Endothelial cell of umbilical vein (primary cell): Measurements from ENCODE around the gene ADAMTS17.

ENCODE experiments used
- CTCF ChIP-seq, 2 donors: IDR thresholded peaks; 1 replicate in 1 of 2; 2 replicates in 1 of 2; pipeline ENCODE4 v1.5.1; 2011; ENCODE audit warnings: low read length in 2 of 2, mild to moderate bottlenecking in 2 of 2, moderate library complexity in 2 of 2, control low read depth in 1 of 2, inconsistent platforms in 1 of 2, low read depth in 1 of 2; ENCODE audit not compliant: insufficient read depth in 1 of 2; ENCODE audit errors: extremely low read depth in 1 of 2
- EZH2 ChIP-seq: IDR thresholded peaks from 2 replicates; pipeline ENCODE4 v1.6.1; 2012; ENCODE audit warnings: borderline replicate concordance, low read depth, mild to moderate bottlenecking, moderate library complexity, low read length, inconsistent platforms; ENCODE audit not compliant: severe bottlenecking
- FOS ChIP-seq: IDR thresholded peaks from 2 replicates; pipeline ENCODE4 v1.6.1; 2011; ENCODE audit warnings: mild to moderate bottlenecking, low read length, moderate library complexity, borderline replicate concordance; ENCODE audit not compliant: insufficient read depth
- GATA2 ChIP-seq: IDR thresholded peaks from 2 replicates; pipeline ENCODE4 v1.7.0; 2011; ENCODE audit warnings: low read depth, mild to moderate bottlenecking, moderate library complexity, mixed read lengths, low read length; ENCODE audit not compliant: insufficient read length, insufficient read depth
- JUN ChIP-seq: IDR thresholded peaks from 2 replicates; pipeline ENCODE4 v1.6.1; 2011; ENCODE audit warnings: borderline replicate concordance, low read depth; ENCODE audit not compliant: insufficient read length, insufficient read depth
- MYC ChIP-seq: IDR thresholded peaks from one replicate; pipeline ENCODE4 v1.6.1; 2011; ENCODE audit warnings: mild to moderate bottlenecking, low read depth, low read length
- POLR2A ChIP-seq: IDR thresholded peaks from 2 replicates; pipeline ENCODE4 v1.6.1; 2012; ENCODE audit warnings: low read depth, mild to moderate bottlenecking, control low read depth, low read length
- POLR2AphosphoS5 ChIP-seq: IDR thresholded peaks from 2 replicates; pipeline ENCODE4 v1.6.1; 2012; ENCODE audit warnings: low read depth, mild to moderate bottlenecking, control low read depth, low read length, moderate library complexity; ENCODE audit not compliant: insufficient read depth

GRCh38 chr15:100263031-100263430, 78.7 kb downstream of the ADAMTS17 start:
- no peak for TF ChIP-seq CTCF (IDR thresholded peaks at IDR 0.05; ENCODE audit: extremely low read depth in 1 of 2, insufficient read depth in 1 of 2, low read depth in 1 of 2, low read length in 2 of 2)
- TF ChIP-seq POLR2AphosphoS5 = no peak
- TF ChIP-seq POLR2A = no peak
- TF ChIP-seq GATA2 = no peak
- no peak for TF ChIP-seq FOS
- no peak for TF ChIP-seq EZH2
- TF ChIP-seq MYC = no peak
- no peak for TF ChIP-seq JUN
